ENCODE results near the gene NECTIN1.

The NECTIN1 gene

GRCh38 chr11:119689302-119689701 is 39.7 kb downstream of the NECTIN1 start:
- no peaks in the 10 kb centered on the region for H3K9me2 ChIP-seq (replicated peaks; ENCODE audit: control insufficient read depth, low read length)
- H4K20me1 ChIP-seq (ENCODE audit: control insufficient read depth, insufficient read depth, low read depth, low read length) = no peaks in the 10 kb centered on the region
- H3K27me3 ChIP-seq (ENCODE audit: control insufficient read depth, low read length) = no peaks in the 10 kb centered on the region
- no peak overlapping the region for H3K4me3 ChIP-seq (ENCODE audit: low read length)
- no peak overlapping the region for H3K4me2 ChIP-seq (ENCODE audit: low read length)
- H3K27ac ChIP-seq (ENCODE audit: low read depth, low read length) = no peak overlapping the region
- TF ChIP-seq EZH2phosphoT487 (IDR thresholded peaks at IDR 0.05; ENCODE audit: borderline replicate concordance, low read length) (no peak), CTCF (IDR thresholded peaks at IDR 0.05; ENCODE audit: low read depth, low read length, poor library complexity, severe bottlenecking) (no peak)
- H3K36me3 ChIP-seq (ENCODE audit: control insufficient read depth, low read length) = no peaks in the 10 kb centered on the region
- no peaks in the 10 kb centered on the region for H3K79me2 ChIP-seq (ENCODE audit: control insufficient read depth, low read length)
- H3K4me1 ChIP-seq (ENCODE audit: control insufficient read depth, low read length) = peaks cover 23% of the 10 kb centered on the region
- no peaks in the 10 kb centered on the region for H3K9me3 ChIP-seq (ENCODE audit: control insufficient read depth, insufficient read depth, low read length)
- no peaks in the 10 kb centered on the region for H3F3A ChIP-seq (ENCODE audit: control insufficient read depth, insufficient read depth)

GRCh38 chr11:119688356-119688755 is 40.6 kb downstream of the NECTIN1 start:
- no peaks in the 10 kb centered on the region for H3K9me2 ChIP-seq (replicated peaks; ENCODE audit: control insufficient read depth, low read length)
- H3F3A ChIP-seq (ENCODE audit: control insufficient read depth, insufficient read depth) = no peaks in the 10 kb centered on the region
- H3K4me3 ChIP-seq (ENCODE audit: low read length) = no peak overlapping the region
- TF ChIP-seq CTCF (IDR thresholded peaks at IDR 0.05; ENCODE audit: low read depth, low read length, poor library complexity, severe bottlenecking) (no peak), EZH2phosphoT487 (IDR thresholded peaks at IDR 0.05; ENCODE audit: borderline replicate concordance, low read length) (no peak)
- H3K27me3 ChIP-seq (ENCODE audit: control insufficient read depth, low read length) = no peaks in the 10 kb centered on the region
- H3K36me3 ChIP-seq (ENCODE audit: control insufficient read depth, low read length) = no peaks in the 10 kb centered on the region
- no peak overlapping the region for H3K4me2 ChIP-seq (ENCODE audit: low read length)
- no peaks in the 10 kb centered on the region for H3K9me3 ChIP-seq (ENCODE audit: control insufficient read depth, insufficient read depth, low read length)
- H3K79me2 ChIP-seq (ENCODE audit: control insufficient read depth, low read length) = no peaks in the 10 kb centered on the region
- H3K27ac ChIP-seq (ENCODE audit: low read depth, low read length) = no peak overlapping the region
- H4K20me1 ChIP-seq (ENCODE audit: control insufficient read depth, insufficient read depth, low read depth, low read length) = no peaks in the 10 kb centered on the region
- peaks cover 14% of the 10 kb centered on the region for H3K4me1 ChIP-seq (ENCODE audit: control insufficient read depth, low read length)

- Histone ChIP-seq H3K4me3 (ENCODE audit: low read length) (no peak overlapping the region), H3K27ac (ENCODE audit: low read depth, low read length) (no peak overlapping the region), H4K20me1 (ENCODE audit: control insufficient read depth, insufficient read depth, low read depth, low read length) (no peaks in the 10 kb centered on the region), H3K27me3 (ENCODE audit: control insufficient read depth, low read length) (no peaks in the 10 kb centered on the region), H3K36me3 (ENCODE audit: control insufficient read depth, low read length) (no peaks in the 10 kb centered on the region), H3K4me1 (ENCODE audit: control insufficient read depth, low read length) (peaks cover 5% of the 10 kb centered on the region), H3K4me2 (ENCODE audit: low read length) (no peak overlapping the region), H3F3A (ENCODE audit: control insufficient read depth, insufficient read depth) (no peaks in the 10 kb centered on the region), H3K9me2 (replicated peaks; ENCODE audit: control insufficient read depth, low read length) (no peaks in the 10 kb centered on the region), H3K9me3 (ENCODE audit: control insufficient read depth, insufficient read depth, low read length) (no peaks in the 10 kb centered on the region), H3K79me2 (ENCODE audit: control insufficient read depth, low read length) (no peaks in the 10 kb centered on the region)
- TF ChIP-seq EZH2phosphoT487 (IDR thresholded peaks at IDR 0.05; ENCODE audit: borderline replicate concordance, low read length) (no peak), CTCF (IDR thresholded peaks at IDR 0.05; ENCODE audit: low read depth, low read length, poor library complexity, severe bottlenecking) (no peak)
These were observed 41.5 kb downstream of the NECTIN1 start for GRCh38 chr11:119687373-119688046.

Data from DOHH2 (cell line).